Cardiac septum (tissue), 1 donor: ENCODE results near the gene TNFSF8. TPM values are rescaled to one million over a fixed set of nuclear protein-coding genes. Genes with fewer than 3 reads are reported as not detected.

Experiments used
- DNase-seq: peaks from one replicate; pipeline ENCODE4 v3.0.0-alpha.2; 2020; ENCODE audit warnings: low spot score
- intact Hi-C: fragments of 100-400 bp; cut with DNase I; formaldehyde crosslinking; loops from one replicate; pipeline ENCODE4 v1.14.0; 2022
- long read RNA-seq: library from polyadenylated mRNA; unstranded; transcript quantifications from one replicate; pipeline ENCODE4 v2.0.0, GENCODE V29; 2021
- total RNA-seq: library from RNA; stranded (reverse); fragmentation: NEBNext Ultra II Directional; extraction: Animal tissue kit (Norgen Biotek cat#: 25700); gene quantifications from one replicate; pipeline ENCODE4 v1.2.1, GENCODE V29; 2021
- donor health status: DM: no; HTN: no; CAD: no.

The TNFSF8 gene, protein sequence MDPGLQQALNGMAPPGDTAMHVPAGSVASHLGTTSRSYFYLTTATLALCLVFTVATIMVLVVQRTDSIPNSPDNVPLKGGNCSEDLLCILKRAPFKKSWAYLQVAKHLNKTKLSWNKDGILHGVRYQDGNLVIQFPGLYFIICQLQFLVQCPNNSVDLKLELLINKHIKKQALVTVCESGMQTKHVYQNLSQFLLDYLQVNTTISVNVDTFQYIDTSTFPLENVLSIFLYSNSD
- 0.86 TPM for total RNA-seq
- long read RNA-seq, partial matches to known transcripts, result 0 of 1 reads
- long read RNA-seq, other reads (novel, unspliced or antisense), result 0 of 1 reads

DNA sequence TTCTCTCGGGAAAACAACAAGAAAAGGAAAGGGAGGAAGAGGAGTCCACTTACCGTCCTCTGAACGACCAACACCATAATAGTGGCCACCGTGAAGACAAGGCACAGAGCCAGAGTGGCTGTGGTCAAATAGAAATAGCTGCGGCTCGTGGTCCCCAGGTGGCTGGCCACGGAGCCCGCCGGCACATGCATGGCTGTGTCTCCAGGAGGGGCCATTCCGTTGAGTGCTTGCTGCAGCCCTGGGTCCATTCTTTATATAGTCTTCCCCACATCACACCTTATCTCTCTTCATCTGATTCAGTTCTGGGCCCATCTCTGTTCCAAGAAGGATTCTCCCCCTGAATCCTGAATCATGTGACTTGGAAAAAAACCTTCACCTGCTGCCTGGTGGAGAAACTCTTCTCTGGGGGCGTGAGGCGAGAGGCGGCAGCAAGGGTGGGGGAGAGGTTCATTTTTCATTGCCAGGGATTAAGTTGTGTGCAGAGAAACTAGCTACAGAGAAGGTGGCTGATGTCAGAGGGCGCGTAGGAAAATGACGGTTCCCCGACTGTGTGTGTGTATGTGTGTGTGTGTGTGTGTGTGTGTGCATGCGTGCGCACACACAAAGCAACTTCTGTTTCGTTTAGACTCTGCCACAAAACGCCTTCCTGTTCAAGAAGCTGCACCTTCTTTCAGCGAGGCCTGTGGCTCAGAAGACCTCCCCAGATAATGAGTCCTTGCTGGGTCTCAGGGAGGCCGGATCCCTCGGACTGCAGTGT lies at the start of gene TNFSF8:
TSS of gene TNFSF8 (minus strand) at position 536 of the 757 bp plus-strand sequence. CDS start at position 248, 288 bp downstream.
- DNase-seq, result peak; percentile 78
- intact Hi-C loops, result no loop called here

DNA sequence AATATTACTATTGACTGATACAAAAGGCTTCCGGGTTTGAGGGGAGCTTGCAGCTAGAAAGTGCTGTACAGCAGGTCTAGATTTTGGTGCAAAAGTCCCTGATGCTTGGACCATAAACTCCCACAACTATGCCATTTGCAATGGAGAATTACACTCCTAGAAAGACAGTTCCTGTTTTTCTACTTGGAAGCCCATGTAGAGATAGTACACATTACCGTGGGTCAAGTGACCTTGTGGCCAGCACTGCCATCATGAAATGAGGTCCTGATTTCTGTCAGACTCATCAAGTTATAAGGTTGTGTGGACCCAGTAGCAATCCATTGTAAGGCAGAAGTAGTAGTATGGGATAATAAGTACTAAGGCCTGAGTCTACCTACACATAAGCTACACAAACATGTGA lies 42.8 kb upstream of the TNFSF8 start:
- no peak for DNase-seq
- intact Hi-C loops, result no loop called here

DNA sequence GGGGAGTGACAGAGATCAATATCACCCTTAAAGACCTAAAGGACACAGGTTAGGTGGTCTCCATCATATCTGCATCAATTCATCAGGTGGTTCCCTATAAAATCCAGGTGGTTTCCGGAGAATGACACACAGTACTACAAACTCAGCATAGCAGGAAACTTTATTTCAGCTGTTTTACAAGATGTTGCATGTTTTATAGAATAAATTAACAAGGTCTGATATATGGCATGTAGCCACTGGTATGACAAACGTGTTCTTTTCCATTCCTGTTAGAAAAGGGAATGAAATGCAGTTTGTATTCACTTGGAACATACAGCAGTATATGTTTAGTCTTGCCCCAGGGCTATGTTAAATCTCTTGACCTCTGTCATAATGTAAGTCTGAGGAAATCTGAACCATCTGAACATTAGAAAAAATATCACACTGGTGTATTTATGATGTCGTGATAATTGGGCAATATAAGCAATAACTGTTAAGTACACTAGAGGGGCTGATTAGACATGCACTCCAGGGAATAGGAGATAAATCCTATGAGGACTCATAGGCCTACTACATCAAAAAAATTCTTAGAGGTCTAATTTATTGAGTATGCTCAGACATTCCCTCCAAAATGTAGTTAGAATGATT lies 42.2 kb upstream of the TNFSF8 start:
- intact Hi-C loops, result no loop called here
- DNase-seq, result no peak

DNA sequence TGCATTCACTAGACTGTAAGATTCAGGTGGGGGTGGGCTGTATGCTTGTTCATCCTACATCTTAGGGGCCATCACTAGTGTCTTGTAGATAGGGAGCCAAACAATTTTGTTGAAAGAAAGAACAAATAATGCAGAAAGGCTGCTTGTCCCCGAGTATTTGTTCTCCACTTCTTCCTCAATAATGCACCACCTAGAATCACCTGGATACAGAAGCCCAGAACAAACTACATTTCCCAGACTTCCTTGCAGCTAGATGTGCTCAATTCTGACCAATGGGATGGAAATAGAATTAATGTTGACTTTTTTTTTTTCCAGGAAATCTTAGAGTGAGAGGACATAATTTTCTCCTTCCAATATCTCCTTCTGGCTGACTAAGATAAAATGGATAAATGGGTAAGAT lies 38.9 kb upstream of the TNFSF8 start:
- intact Hi-C loops, result no loop called here
- DNase-seq, result no peak

DNA sequence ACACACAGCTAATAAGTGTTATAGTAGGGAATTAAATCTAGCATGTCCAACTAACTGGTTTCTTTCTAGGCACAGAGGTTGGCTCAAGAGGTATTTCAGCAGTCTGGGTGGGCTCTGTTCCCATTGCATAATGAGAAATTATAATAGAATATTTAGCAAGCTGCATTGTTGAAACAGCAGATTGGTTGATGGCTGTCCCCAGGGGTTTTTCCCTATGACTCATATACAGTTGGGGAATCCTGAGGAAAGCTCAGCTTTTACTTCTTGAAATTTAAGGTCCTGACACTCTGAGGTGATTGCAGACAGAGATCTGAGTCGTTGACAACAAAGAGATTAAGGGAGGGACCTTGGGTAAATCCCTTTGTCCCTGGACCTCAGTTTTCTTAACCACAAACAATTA lies 38.3 kb upstream of the TNFSF8 start:
- intact Hi-C loops, result no loop called here
- DNase-seq, result no peak

DNA sequence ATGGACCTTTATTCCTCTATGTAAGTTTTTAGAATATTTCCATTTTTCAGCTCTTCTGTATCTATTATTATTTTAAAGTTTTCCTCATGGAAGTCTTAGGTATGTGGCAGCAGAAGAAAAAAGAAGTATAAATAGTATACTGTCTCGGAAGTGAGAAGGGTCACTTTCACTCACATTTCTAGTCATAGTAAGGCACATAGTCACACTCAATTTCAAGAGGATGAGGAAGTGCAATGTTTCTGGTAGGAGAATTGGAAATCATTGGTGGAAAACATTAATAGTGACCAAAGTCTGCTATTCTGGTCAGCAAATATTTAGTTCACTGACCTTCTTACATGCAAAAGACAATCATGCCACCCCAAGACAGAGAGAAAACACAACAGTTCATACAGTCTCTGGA lies 35.2 kb upstream of the TNFSF8 start:
- no peak for DNase-seq
- intact Hi-C loops, result no loop called here

DNA sequence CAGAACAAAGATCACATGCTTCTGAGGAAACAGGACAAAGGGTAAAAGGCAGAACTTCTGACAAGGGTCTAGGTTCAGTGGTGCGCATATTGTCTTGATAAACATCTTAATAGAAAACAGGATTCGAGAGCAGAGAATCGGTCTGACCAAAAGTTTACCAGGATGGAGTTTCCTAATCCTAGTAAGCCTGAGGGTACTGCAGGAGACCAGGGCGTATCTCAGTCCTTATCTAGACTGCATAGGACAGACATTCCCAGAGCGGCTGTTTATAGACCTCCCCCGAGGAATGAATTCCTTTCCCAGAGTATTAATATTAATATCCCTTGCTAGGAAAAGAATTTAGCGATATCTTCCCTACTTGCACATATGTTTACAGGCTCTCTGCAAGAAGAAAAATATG lies 32.4 kb upstream of the TNFSF8 start:
- DNase-seq, result no peak
- intact Hi-C loops, result no loop called here

DNA sequence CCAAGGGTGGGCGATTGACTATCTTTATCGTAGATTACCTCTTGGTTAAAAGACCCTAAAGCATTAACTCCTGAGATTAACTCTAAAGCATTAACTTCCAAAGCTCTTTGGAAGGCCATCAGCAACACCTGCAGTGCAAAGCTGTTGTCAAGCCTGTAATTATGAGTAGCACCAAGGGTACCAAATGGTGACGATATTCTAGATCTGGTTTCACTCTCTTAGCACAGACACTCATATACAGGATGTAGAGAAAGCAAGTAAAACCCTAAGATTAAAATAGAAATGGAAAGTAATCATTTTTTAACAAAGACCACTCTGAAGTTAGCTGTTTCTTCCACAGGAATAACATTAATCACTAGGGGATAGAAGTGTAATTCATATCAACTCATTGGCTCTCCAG lies 29.9 kb upstream of the TNFSF8 start:
- DNase-seq, result no peak
- intact Hi-C loops, result no loop called here

DNA sequence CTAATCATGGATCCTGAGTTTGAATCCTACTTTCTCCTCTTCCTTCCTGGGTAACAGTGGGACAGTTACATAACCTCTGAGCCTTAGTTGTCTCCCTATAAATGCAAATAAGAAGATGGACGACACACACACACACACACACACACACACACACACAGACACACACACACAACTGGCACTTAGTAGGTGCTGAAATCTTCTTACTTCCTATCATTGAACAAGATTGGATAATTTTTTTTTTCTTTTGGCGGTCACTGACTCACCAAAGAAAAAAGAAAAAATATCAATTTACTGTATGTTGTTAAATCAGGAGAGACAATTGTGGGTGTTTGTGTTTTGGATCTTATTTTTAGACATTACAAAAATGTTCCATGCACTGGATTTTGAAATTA lies 28.4 kb upstream of the TNFSF8 start:
- DNase-seq, result no peak

DNA sequence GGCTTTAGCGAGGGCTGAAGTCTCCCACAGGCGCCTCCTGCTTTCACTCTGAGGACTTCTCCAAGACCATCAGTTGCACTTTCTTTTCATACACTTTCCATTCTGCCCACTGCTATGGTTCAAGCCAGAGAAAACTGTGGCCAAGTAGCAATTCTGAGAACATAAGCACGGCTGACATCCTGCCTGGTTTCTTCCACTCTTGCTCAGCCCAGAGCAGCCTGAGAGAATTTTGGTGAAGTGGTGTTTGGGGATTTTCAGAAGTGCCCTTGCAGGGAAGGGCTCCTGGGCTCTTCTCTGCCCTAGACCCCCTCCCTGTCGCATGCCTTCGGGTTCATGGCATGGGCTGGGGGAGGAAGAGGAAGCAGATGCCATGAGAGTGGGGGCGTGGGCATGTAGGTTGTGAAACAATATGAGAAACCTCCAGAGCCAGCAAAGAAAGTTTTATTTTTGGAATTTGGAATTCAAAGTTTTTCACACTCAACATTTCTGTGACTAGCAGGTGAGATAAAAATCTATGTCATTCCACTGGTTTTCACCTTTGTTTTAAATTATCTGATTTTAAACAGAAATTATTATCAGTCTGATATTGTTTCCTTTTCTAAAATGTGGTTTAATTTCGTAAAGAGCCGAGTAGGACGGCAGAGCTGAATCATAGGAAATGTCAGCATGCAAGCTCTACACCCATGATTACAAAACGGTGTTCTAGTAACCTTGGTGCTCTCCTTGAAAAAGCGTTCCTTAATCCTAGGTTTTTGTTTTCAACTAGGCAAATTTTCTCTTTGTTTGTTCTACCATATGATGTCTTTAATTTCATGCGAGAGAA lies 27.8 kb upstream of the TNFSF8 start:
- DNase-seq, result no peak
- intact Hi-C loops, result no loop called here

More for the DNA sequence above, 28.4 kb upstream of the TNFSF8 start:
- intact Hi-C loops, result no loop called here

DNA sequence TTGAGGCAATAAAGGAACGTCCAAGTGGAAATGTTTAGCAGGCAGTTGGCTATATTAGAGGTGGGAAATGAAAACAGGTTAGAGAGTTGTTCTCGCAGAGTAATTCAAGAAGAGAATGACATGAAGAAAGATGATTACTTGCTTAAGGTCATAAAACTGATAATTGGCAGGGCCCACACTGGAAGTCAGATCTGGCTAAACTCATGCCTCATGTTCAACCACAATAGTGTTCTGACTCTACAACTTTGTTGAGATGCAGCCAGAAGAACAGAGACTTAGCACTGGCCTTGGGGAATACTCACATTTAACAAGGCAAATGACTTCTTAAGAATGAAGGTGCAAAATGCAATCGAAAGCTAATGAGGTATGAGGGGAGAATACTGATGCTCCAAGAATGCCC lies 27.2 kb upstream of the TNFSF8 start:
- intact Hi-C loops, result no loop called here
- no peak for DNase-seq

DNA sequence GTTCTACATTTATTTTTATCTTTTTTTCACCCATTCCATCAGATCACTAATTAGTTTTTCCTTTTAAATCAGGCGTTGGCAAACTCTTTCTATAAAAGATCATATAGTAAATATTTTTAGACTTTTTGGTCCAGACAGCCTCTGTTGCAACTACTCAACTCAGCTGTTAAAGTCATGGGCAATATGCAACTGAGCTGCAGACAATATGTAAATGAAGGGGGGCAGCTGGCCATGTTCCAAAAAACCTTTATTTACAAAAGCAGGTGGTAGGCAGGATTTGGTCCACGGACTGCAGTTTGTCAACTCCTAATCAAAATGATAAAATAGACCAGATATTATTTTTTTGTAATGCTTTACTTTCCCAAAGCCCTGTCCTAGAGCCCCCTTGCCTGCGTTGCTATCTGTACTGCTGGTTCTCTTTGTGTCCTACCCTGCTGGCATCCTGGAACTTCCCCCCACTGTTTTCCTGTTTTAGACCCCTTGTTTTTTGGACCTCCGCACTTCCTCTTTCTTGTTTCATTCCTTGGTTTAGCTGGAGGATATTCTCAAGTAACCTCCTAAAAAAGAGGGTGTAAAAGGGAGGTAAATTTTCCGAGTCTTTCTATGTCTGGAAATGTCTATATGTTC lies 24.7 kb upstream of the TNFSF8 start:
- intact Hi-C loops, result no loop called here
- no peak for DNase-seq

DNA sequence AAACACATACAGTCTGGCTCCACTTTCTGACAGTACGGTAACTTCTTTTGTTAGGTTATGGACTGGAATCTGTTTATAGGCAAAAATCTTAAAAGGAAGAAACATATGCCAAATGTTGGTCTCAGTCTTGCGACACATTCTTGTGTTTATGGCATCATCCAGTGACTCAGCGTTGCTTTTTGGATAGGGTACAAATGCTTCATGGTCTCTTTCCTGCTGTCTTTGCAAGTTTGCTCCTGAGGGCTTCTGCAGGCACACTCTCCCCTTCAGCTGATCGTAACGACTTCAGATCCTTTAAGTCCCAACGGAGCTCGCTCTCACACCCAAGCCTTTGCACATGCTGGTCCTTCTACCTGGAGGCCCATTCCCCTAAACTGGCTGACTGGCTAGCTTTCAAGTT lies 23.6 kb upstream of the TNFSF8 start:
- intact Hi-C loops, result no loop called here
- DNase-seq, result peak; percentile 75

DNA sequence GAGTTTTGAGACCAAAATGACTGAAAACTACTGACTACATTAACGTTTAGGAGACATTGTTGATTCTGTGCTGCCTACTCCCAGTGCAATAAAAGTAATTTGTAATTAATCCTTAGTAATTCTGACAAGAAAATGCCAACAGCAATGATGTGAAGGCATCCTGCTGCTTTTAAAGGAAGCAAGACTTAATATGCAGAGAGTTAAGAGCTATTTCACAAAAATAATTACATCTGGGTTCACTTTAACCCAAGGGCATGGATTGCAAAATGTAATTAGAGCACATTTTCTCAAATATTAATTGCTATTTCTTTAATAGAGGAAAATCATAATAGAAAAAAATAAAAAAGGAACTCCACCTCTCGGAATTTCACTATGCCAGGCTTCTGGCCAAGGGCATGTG lies 22.7 kb upstream of the TNFSF8 start:
- no peak for DNase-seq

DNA sequence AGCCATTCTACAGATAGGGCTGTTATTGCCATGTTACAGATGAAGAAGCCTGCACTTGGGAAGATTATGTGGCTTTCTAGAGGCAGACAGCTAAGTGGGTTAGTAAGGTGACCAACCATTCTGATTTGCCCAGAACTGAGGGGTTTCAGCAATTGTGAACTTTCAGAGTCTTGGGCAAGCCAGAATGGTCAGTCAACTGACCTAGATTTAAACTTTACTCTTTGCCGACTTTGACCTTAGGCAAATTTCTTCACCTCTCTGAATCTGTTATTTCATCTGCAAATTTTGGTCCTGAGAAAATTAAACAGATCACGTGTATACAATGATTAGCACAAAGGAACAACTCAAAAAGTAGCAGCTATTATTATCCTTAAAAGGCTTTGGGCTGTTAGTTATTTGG lies 20.4 kb upstream of the TNFSF8 start:
- intact Hi-C loops, result no loop called here
- DNase-seq, result no peak

More for the DNA sequence above, 22.7 kb upstream of the TNFSF8 start:
- intact Hi-C loops, result no loop called here

DNA sequence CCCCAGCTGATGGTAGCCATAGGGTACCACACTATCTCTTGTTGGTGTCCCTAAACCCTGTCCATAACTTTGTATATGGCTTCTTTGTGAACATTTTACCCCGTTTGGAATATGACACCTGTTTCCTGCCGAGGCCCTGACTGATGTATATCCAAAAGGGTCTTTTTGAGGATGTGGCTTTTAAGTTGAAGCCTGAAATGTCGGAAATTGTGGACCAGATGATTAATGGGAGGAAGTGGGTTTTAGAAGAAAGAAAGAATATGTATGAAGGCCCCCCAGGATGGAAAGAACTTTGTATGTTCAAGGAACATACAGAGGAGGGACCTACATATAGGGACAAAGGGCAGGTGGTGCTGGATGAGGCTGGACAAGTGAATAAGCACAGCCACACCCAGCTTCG lies 16.7 kb upstream of the TNFSF8 start:
- no peak for DNase-seq
- intact Hi-C loops, result no loop called here

DNA sequence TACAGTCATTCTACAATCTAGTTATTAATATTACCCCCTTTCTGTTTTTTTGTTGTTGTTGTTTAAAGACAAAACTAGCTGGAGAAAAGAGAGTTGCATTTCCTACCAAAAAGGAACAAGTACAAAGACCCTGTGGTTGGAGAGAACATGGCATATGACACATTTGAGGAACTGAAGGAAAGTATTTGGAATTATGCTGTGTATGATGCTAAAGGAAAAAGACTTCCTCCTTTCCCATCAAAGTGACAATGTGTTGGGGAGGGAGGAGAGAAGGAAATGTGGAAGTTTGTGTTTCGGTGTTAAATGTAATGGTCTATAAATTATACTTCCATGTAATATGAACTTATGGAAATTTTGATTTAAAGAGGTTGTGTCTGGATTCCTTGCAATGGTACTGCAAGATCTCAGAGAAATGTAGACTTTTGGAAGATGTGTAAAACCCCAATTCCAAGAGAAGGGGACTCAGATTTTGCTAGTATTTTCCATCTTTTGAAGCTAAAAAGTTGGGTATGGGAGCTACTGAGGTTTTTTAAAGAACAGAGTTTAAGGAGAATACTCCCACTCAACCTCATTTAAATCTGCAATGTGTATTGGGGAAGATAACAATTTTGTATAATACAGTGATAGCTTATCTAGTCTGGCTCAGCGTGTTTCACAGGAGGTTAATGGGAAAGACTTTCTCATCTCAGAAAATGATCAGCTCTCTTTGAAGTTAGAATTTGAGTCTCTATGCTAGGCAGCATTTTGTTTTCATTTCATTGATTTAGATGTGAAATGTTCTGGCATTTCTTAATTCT lies 15.4 kb upstream of the TNFSF8 start:
- intact Hi-C loops, result no loop called here

DNA sequence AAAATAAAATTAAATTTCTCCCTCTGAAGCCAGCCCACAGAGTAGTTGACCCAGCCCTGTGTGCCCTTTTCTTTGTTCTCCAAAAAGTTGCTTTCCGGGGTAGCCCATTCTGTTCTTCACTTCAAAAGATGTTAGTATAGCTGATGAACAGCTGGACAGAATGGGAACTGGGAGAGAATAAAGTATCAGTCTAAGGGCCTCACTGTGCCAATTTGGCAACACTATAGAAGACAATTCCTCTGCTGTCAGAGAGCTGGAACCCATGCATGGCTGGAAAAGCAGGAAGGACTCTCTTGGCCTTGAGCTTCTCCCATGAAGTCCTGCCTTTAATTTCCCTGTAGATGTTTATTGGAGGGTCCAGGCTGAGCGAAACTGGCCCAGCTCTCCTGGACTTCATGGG lies 11.0 kb upstream of the TNFSF8 start:
- DNase-seq, result no peak
- intact Hi-C loops, result no loop called here

More for the DNA sequence above, 15.4 kb upstream of the TNFSF8 start:
- no peak for DNase-seq
